Subcutaneous abdominal adipose tissue (tissue), 5 donors: ENCODE measurements around the gene PAX8.

Experiments
- H3K27ac ChIP-seq: one replicate; pipeline ENCODE4 v1.7.0; 2013; ENCODE audit warnings: low read depth, mild to moderate bottlenecking, inconsistent platforms, low read length, moderate library complexity
- H3K27me3 ChIP-seq, 5 donors: one replicate each; pipeline ENCODE4 v1.7.0; 2013; ENCODE audit warnings: low read length in 5 of 5, inconsistent platforms in 1 of 5; ENCODE audit not compliant: control insufficient read depth in 5 of 5, insufficient read depth in 4 of 5
- H3K36me3 ChIP-seq, 5 donors: one replicate each; pipeline ENCODE4 v1.7.0; 2013; ENCODE audit warnings: low read length in 5 of 5; ENCODE audit not compliant: control insufficient read depth in 5 of 5, insufficient read depth in 5 of 5
- H3K4me1 ChIP-seq, 5 donors: one replicate each; pipeline ENCODE4 v1.7.0; 2013; ENCODE audit warnings: low read length in 5 of 5, mild to moderate bottlenecking in 3 of 5, moderate library complexity in 1 of 5; ENCODE audit not compliant: control insufficient read depth in 5 of 5, insufficient read depth in 5 of 5
- H3K4me3 ChIP-seq, 5 donors: one replicate each; pipeline ENCODE4 v1.7.0; 2013; ENCODE audit warnings: low read length in 5 of 5, low read depth in 1 of 5
- H3K9ac ChIP-seq, 5 donors: one replicate each; pipeline ENCODE4 v1.7.0; 2013; ENCODE audit warnings: low read length in 5 of 5, mild to moderate bottlenecking in 4 of 5, moderate library complexity in 3 of 5
- H3K9me3 ChIP-seq, 5 donors: one replicate each; pipeline ENCODE4 v1.7.0; 2013; ENCODE audit warnings: low read length in 5 of 5; ENCODE audit not compliant: control insufficient read depth in 5 of 5
- donor health status: healthy.
- donor health status: healthy.
- donor health status: healthy.
- donor health status: healthy.
- donor health status: healthy.

The PAX8 gene

DNA sequence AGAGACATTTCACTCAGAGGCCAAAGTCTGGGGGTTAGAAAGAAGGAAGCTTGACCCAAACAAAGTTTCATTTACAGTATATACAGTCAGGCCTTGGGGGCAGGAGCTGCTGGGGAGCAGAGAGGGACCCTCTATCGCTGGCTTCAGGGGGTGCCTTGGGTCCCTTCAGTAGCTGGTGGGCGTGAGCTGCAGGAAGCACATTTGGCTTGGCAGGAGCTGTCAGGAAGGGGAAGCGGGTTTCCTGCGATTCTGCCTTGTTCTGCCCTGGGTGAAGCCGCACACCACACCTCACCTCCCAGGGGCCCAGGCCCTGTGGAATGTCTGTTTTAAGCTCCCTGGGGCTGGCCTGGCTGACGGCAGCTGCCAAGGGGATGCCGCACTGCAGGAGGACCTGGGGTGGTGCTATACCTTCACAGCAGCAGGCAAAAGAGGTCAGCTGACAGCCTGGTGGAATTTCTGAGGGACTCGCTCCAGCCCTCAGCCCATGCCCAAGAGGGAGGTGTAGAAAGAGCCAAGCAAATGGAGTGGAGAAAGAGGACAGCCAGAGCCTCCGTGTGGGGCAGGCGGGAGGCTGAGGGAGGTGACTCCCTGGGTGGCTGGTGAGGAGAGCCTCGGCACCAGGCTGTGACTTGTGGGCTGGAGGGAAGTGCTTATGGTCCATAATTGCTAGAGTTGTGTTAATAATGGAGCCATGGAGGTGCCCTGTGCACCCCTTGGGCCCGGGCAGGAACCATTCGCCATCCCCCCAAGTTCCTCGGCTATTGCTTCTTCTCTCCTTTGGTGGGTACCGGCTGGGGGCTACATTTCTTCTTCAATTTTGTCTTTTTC, 61.1 kb downstream of the PAX8 start:
- no peaks in the 10 kb centered on the region for H3K36me3 ChIP-seq
- H3K4me3 ChIP-seq, result peak overlapping the region in 1 of 5 donors; percentile 13
- H3K9me3 ChIP-seq, result no peaks in the 10 kb centered on the region
- H3K27me3 ChIP-seq, result no peaks in the 10 kb centered on the region
- peaks cover 4 to 51% (median 45%) of the 10 kb centered on the region in 5 donors for H3K4me1 ChIP-seq
- peak overlapping the region; percentile 50 for H3K27ac ChIP-seq
- peak overlapping the region in 1 of 5 donors; percentile 27 for H3K9ac ChIP-seq

DNA sequence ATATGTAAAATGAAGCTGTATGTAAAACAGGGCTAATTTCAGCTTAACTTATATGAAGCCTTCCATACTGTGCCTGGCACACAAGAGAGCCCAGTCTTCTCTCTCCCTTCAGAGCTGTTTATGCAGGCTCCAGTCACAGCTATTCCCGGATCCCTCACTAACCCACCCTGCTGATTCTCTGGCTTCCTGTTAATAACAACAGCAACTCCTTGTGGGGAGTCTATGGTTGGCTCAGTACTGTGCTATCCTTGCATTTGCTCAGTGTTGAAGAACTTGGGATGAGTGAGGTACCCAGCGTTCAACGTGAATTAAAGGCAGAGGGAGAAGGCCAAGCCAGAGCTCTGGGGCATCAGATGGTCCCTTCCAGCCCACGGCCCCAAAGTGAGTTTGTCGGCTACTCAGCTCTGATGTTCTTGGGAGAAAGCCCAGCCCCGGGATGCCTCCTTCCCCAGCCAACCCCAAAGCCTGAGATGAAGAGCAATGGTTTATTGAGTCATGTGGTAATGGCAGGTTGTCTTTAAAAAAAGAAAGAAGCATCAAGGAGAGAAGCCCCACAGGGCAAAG, 61.7 kb downstream of the PAX8 start:
- Histone ChIP-seq H3K27me3 (no peaks in the 10 kb centered on the region), H3K27ac (peak overlapping the region; percentile 50), H3K36me3 (no peaks in the 10 kb centered on the region), H3K4me3 (no peak overlapping the region), H3K9ac (no peak overlapping the region), H3K4me1 (peaks cover 4 to 56% (median 50%) of the 10 kb centered on the region in 5 donors), H3K9me3 (no peaks in the 10 kb centered on the region)

- H3K4me1 ChIP-seq, result peaks cover 6 to 63% (median 57%) of the 10 kb centered on the region in 5 donors
Measured at GRCh38 chr2:113216321-113216720, 62.4 kb downstream of the PAX8 start.

GRCh38 chr2:113215056-113215455, 63.7 kb downstream of the PAX8 start:
- Histone ChIP-seq H3K4me1 (peaks cover 6 to 70% (median 59%) of the 10 kb centered on the region in 5 donors), H3K9me3 (no peaks in the 10 kb centered on the region)

More at GRCh38 chr2:113216321-113216720, 62.4 kb downstream of the PAX8 start:
- Histone ChIP-seq H3K9ac (no peak overlapping the region), H3K36me3 (no peaks in the 10 kb centered on the region), H3K9me3 (no peaks in the 10 kb centered on the region), H3K4me3 (no peak overlapping the region), H3K27ac (no peak overlapping the region), H3K27me3 (no peaks in the 10 kb centered on the region)

GRCh38 chr2:113214141-113214540, 64.6 kb downstream of the PAX8 start:
- peaks cover 6 to 61% (median 50%) of the 10 kb centered on the region in 5 donors for H3K4me1 ChIP-seq

More at GRCh38 chr2:113215056-113215455, 63.7 kb downstream of the PAX8 start:
- Histone ChIP-seq H3K4me3 (no peak overlapping the region), H3K9ac (no peak overlapping the region), H3K27ac (no peak overlapping the region), H3K36me3 (no peaks in the 10 kb centered on the region), H3K27me3 (no peaks in the 10 kb centered on the region)

GRCh38 chr2:113213061-113213930, 65.4 kb downstream of the PAX8 start:
- H3K27ac ChIP-seq, result peak overlapping the region; percentile 78
- H3K9ac ChIP-seq, result no peak overlapping the region

More at GRCh38 chr2:113214141-113214540, 64.6 kb downstream of the PAX8 start:
- Histone ChIP-seq H3K4me3 (no peak overlapping the region), H3K27me3 (no peaks in the 10 kb centered on the region), H3K9me3 (no peaks in the 10 kb centered on the region), H3K27ac (no peak overlapping the region), H3K36me3 (no peaks in the 10 kb centered on the region), H3K9ac (no peak overlapping the region)

DNA sequence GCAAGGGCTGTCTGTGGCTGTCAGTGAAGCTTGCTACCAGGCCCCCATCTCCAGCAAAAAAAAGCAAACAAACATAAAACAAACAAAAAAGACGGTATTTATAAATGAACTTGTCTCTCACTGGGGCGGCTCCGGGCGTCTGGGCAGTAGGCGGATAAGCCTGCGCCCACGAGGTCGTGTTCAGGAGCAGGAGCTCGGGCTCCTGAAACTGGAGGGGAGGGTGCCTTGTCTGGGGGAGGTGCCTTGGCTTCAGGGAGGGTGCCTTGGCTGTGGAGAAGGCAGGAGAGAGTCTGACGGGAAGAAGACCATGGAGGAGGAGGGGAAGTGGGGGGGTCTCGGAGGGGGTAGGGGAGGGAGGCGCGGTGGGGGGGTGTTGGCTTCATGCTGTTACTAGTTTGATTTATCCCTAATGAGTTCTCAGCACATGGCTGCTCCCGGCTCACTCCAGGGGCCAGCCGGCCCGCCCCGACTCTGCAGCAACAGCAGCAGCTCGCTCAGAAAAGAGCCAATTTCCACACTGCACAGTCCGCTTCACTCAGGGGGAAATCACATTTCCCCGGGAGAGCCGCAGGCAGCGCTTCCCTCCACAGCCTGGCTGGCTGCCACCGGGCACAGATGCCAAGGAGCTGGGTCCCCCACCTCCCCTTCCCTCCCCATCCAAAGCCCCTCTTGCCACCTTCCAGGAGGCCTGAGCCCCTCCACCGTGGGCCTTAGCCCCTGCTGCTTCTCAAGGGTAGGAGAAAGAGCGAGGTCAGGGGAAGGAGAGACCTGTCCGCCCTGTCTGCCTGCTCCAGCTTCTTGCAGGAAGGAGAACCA, 66.3 kb downstream of the PAX8 start:
- no peaks in the 10 kb centered on the region for H3K9me3 ChIP-seq
- no peaks in the 10 kb centered on the region for H3K27me3 ChIP-seq
- H3K27ac ChIP-seq, result peak overlapping the region; percentile 78
- H3K9ac ChIP-seq, result no peak overlapping the region
- peaks cover 3 to 45% (median 34%) of the 10 kb centered on the region in 5 donors for H3K4me1 ChIP-seq
- H3K36me3 ChIP-seq, result no peaks in the 10 kb centered on the region
- peak overlapping the region in 2 of 5 donors; percentile 17 to 28 for H3K4me3 ChIP-seq

More at GRCh38 chr2:113213061-113213930, 65.4 kb downstream of the PAX8 start:
- Histone ChIP-seq H3K36me3 (no peaks in the 10 kb centered on the region), H3K27me3 (no peaks in the 10 kb centered on the region), H3K9me3 (no peaks in the 10 kb centered on the region), H3K4me1 (peaks cover 3 to 53% (median 42%) of the 10 kb centered on the region in 5 donors), H3K4me3 (peak overlapping the region in 1 of 5 donors; percentile 17)

GRCh38 chr2:113211226-113212105, 67.3 kb downstream of the PAX8 start:
- Histone ChIP-seq H3K4me1 (peaks cover 3 to 35% (median 26%) of the 10 kb centered on the region in 5 donors), H3K36me3 (no peaks in the 10 kb centered on the region), H3K9ac (peak overlapping the region in 2 of 5 donors; percentile 6 to 11), H3K27me3 (no peaks in the 10 kb centered on the region), H3K4me3 (peak overlapping the region in 2 of 5 donors; percentile 17 to 28), H3K9me3 (no peaks in the 10 kb centered on the region), H3K27ac (peak overlapping the region; percentile 78)
